NCI-H2081 treated with DMSO at 0.1 percent for 48 hours (cell line): Measurements from ENCODE around the gene COA3.
A peak's percentile ranks its signal among the peaks of the same experiment; 100 is the strongest.

Experiments used
- DNase-seq: peaks from one replicate; lab custom pipeline; 2025; lab: John Stamatoyannopoulos, UW

COA3 gene, protein sequence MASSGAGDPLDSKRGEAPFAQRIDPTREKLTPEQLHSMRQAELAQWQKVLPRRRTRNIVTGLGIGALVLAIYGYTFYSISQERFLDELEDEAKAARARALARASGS

DNA sequence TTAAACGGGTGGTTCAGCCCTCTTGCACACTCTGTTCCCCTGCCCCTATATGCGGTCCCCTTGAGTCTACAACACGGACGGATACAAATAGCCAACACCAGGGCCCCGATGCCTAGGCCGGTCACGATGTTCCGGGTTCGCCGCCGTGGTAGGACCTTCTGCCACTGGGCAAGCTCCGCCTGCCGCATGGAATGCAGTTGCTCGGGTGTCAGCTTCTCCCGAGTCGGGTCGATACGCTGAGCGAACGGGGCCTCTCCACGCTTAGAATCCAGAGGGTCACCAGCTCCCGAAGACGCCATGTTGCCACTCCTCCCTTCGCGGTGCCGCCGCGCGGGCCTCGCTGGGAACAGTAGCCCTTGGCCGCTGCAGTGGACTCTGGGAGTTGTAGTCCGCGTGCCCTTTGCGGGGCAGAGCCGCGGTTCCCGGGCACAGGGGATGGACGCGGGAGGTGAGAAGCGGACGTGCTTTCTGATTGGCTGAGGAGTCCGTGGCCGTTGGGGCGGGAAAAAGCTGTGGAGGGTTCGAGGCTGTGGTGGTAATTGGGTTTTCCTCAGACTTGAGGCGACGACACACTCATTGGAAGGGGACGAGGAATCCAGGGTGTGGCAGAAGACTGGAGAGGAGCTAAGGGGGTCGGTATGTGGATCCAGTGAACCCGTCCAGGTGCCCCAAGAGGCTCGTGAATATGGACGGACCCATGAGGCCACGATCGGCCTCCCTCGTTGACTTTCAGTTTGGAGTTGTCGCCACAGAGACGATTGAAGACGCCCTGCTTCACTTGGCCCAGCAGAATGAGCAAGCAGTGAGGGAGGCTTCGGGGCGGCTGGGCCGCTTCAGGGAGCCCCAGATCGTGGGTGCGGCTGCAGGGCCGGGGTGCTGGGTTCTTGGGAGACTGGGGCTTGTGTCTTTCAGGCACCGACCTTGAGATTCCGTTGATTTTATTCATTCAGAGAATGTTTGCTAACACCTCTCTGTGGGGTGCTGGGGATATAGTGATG is at the start of gene COA3, which contains the start of gene CNTD1:
Gene COA3, minus strand, starts transcription at position 322 of the 998 bp plus-strand sequence. Its CDS starts 23 bp downstream, at position 299.
Gene CNTD1, plus strand, starts transcription at position 479 of the 998 bp plus-strand sequence. Its CDS starts 207 bp downstream, at position 686.
- peak; percentile 34 for DNase-seq

DNA sequence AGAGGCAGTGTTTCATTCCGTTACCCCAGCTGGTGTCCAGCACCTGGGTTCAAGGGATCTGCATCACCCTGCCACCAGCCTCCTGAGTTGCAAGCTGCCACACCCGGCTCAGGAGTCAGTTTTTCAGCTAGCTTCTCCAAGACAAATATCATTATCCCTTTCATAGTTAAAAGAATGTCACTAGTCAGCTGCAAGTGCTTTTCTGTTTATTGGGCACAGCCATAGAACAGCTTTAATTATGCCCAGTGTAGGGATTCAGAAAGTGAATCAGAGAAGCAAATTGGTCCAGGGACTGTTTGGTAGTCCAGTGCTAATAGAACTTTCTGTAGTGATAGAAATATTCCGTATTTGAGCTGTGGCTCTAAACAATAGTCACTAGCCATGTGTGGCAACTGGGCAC is 49.6 kb upstream of the COA3 start:
- DNase-seq, result no peak

DNA sequence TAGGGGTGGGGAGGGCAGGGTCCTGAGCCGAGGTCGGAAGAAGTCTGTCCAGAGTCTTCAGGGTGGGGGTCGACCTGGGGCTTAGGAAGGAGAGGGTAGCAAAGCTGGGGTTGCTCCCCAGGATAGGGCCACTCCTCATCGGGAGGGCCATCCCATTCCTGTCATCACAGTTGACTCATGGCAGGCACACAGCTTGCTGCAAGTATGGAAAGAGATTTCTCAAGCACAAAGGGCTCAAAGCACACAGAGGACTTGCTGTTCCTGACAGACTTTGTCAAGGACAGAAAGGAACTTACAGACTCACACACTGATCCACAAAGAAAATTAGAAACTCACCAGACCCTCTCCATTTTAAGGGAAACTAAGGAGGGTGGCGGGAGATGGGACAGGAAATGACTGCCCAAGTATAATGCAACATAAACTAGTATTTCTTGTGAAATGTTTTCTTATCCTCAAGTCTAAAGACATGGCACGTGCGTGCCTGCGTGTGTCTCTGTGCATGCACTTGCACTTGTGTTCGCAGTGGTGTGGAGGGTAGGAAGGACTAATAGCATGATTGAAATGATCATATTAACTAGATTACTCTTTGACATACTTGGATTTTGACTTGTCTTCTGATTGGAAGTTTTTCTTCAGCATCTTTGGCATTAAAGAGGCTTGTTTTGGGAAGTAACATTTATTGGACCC is 48.2 kb upstream of the COA3 start:
- DNase-seq, result no peak

DNA sequence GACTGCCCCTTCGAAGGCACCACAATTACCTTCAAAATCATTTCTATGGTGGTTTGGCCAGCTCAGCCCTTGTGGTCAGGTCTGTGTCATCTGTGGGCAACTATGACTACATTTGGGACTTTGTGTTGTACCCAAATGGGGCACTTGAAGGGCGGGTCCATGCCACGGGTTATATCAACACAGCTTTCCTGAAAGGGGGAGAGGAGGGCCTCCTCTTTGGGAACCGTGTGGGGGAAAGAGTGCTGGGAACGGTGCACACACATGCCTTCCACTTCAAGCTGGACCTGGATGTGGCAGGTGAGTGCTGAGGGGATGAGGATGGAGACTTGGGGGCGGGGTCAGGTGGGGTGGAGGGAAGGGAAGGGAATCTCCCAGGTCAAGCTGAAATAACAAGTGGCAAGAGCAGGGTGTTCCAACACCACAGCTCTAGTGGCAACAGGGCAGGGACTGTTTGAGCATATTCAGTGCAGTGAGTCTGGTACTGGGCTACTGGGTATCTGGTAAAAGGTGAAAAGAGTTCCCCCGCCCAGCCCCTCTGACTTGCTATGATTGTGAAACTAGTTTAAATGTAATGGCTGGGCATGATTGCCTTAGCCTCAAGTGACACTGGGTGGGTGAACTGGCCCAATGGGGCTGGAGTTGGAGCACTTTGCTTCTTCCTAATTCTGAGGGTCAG is 47.6 kb upstream of the COA3 start:
- no peak for DNase-seq

DNA sequence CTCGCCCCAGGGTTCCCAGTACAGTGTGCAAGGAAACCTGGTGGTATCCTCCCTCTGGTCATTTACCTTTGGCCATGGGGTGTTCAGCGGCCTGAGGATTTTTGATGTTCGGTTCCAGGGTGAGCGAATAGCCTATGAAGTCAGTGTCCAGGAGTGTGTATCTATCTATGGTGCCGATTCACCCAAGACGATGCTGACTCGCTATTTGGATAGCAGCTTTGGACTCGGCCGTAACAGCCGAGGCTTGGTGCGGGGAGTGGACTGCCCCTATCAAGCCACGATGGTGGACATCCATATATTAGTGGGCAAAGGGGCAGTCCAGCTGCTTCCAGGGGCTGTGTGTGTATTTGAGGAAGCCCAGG is 47.0 kb upstream of the COA3 start:
- no peak for DNase-seq

DNA sequence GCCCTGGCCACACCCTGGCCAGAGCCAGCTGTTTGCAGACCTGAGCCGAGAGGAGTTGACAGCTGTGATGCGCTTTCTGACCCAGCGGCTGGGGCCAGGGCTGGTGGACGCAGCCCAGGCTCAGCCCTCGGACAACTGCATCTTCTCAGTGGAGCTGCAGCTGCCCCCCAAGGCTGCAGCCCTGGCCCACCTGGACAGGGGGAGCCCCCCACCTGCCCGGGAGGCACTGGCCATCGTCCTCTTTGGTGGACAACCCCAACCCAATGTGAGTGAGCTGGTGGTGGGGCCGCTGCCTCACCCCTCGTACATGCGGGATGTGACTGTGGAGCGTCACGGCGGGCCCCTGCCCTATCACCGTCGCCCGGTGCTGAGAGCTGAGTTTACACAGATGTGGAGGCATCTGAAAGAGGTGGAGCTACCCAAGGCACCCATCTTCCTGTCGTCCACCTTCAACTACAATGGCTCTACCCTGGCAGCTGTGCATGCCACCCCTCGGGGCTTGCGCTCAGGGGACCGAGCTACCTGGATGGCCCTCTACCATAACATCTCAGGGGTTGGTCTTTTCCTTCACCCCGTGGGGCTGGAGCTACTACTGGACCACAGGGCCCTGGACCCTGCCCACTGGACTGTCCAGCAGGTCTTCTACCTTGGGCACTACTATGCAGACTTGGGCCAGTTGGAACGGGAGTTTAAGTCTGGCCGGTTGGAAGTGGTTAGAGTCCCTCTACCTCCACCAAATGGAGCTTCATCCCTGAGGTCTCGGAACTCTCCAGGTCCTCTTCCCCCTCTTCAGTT is 46.5 kb upstream of the COA3 start:
- DNase-seq, result no peak

DNA sequence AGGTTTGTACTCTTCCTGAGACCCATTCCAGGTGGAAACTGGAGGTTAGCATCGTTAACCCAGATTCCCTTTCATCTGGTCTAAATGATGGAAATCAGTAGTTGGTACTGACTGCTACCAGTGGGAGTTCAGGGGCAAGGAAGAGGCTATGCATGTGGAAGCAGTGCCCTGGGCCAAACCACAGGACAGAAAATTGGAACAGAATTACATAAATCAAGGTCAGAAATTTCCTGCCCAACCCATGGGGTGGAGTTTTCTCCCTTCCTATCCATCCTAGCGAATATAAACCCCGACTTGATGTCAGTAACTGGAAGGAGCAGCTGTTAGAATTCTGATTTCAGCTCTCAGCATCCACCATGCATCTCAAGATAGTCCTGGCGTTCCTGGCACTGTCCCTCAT is 45.8 kb upstream of the COA3 start, which contains the start of gene AOC2:
Gene AOC2, plus strand, starts transcription at position 310 of the 400 bp plus-strand sequence. Its CDS starts 47 bp downstream, at position 357.
- no peak for DNase-seq

DNA sequence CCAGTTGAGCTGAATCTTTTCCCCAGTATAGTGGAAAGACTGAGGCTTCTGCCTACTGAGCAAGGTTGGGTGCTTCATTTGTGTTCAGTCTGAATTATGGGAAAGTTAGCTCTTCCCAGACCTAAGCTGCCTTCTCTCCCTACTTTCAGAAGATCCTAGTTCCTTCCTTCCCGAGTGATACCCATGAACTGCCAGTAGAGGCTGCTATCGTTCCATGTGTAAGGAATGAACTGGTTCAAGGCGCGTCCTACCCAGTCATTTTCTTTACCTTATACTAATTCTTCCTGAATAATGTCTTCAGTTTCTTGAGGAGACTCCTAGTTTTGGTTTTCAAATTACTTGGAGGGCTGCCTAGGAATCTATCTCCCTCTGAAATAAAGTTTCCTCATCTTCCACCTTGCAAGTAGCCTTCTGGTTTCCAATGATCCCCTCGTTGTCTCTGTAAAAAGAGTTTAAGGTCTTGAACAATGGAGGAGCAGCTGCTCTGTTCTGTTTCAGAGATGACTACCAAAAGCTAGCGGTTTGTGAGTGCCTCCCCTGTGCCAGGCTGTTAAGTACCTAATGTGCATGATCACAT is 44.9 kb upstream of the COA3 start:
- peak; percentile 33 for DNase-seq

DNA sequence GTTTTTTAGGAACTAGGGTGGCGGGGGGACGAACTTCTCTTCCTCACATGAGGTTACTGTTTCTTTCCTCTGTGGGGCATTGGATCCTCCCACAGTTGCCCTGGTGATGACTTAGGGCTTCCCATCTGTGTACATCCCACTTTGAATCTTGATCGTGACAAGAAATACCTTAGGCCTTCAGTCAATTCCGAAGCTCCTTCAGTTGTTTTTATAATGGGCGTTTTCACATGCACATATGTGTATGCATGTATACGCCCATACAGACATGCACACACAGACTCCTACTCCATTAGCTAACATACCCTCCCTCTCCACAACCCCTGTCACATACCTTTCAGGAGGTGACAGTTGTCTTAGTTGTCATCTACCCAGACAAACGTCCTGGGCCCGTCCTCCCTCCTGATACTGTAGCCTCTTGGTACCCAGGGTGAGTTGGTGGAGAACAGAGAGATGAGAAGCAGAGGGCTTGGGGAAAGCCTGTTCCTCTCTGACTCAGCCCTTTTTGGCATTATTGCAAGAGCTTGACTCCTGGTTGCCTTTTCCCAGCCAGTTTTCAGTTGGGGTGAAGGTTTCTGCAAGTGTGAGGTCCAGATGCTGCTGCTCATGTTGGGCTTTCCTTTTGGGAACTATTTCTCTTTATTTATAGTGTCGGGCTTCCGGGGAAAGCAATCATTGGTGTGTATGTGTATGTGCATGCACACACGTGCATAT is 43.6 kb upstream of the COA3 start:
- DNase-seq, result no peak

DNA sequence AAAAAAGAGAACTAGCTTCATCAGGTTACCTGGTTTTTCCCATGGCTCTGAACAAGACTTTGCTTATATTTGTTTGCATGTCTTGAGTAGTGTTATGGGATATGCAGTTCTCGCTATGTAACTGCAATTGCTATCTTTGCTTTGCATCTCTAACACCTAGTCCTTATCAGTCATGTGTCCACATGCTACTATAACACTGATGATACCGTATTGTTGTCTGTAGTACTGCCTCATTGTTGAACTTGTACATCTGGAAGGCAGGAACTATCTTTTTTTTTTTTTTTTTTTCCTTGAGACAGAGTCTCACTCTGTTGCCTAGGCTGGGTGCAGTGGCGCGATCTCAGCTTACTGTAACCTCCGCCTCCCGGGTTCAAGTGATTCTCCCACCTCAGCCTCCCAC is 37.2 kb upstream of the COA3 start:
- no peak for DNase-seq

DNA sequence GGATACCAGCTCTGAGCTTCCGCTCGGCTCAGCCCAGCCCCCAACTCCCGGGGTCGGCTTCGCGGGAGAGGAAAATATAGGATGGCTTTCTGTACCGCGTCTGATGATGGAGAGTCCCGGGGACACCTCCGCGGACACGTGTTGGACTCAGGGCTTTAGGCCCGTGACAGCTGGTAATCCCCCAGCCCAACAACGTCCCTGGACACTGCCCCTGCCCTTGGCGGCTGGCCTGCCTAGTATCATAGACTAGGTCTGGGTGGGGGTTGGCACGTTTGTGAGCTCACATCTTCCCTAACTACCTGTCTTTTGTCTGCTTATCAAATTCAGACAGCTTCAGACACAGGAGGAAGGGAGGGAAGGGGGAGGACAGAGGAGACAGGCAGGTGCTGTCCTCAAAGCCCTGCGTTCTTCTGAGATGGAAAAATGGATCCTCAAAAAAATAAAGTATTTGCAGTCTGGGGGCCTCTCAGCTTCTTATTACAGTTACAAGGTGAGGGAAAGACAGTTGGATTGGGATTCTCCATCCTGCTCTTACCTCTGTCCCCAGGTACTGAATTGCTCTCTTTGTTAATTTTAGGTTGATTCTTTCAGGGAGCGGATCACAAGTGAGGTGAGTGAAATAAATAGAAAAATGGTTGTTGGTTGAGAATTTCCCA is 35.4 kb upstream of the COA3 start:
- DNase-seq, result no peak

DNA sequence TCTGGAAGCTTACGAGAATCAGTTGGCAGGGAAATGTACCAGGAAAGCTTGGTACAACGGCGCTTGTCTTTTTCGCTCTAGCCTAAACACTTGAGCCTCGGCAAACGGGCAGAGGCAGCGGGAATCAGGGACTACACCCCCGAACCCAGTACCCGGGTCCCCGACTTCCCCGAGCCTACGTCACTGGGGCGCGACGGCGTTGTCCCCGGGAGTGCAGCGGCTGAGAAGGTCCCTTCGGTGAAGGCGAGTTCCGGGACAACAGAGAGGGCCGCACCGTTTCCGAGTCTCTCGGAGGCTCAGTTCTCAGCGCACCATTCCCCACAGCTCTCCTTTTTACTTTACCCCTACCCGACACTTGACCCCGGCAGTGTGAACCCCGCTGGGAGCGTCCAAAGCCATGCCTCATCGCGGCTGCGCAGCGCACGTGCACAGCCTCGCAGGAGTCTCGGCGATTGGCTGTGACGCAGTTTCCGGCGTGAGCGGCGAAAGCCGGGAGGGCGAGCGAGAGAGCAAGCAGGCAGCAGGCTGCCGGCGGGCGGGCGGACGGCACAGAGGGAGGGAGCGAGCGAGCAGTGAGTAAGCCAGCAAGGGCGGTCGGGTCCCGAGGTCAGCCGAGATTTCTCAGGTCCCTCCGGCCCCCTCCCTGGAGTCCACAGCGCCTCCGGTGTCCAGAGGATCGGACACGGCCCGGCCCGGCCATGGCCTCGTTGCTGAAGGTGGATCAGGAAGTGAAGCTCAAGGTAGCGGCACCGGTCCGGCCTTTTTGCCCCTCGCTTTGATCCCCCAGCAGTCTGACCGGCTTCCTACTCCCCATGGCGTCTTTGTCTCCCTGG is 34.6 kb upstream of the COA3 start, which contains the start of gene PSME3:
Gene PSME3, plus strand, starts transcription at position 464 of the 833 bp plus-strand sequence. Its CDS starts 235 bp downstream, at position 699.
- DNase-seq, result peak; percentile 84

DNA sequence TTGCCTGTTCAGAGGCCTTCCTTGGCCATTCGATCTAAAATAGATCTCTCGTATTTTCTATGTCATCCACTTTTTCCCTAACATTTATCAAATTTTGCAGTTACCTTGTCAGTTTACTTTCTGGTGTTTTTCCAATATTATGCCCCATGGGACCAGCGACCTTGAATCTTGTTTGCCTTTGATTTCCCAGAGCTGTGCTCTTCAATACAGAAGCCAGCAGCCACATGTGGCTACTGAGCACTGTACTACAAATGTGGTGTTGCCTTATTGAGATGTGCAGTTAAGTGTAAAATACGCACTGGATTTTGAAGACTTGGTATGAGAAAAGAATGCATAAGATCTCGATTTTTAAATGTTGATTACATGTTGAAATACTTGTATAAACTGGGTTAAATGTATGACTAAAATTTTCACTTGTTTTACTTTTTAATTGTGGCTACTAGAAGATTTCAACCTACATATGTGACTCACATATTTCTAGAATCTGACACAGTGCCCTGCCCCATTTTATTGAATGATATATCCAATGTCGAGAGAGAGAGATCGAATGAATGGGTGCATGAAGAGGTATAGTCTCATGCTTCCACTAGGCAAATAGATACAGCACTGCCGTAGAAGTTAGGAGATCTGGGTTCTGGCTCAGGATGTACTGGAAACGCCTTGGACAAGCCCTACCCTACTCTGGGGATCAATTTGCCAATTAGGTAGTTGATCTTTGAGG is 33.9 kb upstream of the COA3 start:
- no peak for DNase-seq

DNA sequence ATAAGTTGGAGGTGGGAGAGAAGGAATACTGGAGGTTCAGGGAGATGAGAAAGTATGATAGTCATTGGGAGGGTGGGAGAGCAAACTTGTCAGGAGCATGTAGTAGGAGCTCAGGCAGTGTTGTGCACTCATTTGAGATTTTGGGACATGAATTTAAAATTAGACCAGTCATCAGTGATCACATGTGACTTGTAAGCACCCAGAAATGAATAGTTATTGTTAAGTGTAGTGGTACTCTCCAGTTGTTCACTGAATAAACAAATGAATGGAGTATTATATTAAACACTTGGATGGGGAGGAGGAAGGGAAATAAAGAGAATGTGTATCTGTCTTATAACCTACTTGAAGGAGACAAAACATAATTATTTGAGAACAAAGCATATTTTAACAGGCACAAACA is 32.5 kb upstream of the COA3 start:
- no peak for DNase-seq

DNA sequence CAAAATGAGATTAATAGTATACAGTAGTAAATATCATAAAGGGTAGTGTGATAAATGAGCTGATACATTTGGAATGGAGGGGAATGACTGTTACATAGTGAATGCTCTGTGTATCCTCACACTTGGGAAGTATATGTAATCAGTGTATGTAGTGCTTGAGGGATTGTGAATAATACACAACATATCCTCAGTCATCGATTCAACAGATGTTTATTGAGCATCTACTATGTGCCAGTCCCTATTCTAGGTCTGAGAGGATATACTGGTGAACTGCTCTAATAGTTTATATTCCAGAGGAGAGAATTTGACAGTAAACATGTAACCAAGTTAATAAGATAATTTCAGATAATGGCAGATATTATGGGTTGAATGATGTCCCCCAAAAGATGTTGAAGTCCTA is 29.0 kb upstream of the COA3 start:
- no peak for DNase-seq

DNA sequence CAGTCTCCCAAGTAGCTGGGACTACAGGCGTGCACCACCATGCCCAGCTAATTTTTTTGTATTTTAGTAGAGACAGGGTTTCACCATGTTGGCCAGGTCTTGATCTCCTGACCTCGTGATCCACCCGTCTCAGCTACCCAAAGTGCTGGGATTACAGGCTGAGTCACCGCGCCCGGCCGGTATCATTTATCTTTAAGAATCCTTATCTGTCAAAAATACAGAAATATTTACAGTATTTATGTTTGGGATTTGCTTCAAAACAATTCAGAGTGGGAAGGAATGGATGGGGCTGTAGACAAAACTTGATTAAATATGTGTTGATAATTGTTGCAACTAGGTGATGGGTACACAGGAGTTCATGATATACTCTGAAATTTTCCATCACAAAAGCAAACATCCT is 22.7 kb upstream of the COA3 start:
- no peak for DNase-seq

DNA sequence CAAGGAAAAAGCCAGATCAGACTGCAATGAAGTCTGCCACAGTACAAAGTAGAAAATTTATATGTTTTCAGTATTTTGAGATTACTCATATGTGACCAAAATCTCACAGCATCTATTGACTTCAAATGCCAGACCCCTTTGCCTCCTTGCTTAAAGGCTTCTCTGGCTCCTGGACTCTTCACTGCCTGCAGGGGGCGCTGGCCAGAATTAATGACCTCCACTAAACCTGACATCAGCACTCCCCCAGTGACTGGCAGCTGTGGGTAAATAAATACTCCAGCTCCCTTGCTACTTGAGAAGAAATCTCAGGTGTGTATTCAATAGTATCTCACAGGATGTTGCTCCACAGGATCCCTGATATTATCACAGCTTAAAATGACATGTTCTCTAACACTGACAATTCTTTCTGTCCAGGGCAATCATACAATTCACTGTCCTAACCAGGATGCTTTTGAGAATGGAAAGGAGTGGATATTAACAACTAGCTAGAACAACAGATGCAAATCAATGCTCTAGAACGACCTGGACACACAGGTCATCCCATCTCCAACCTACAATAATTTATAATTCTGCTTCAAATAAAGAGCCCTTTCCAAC is 21.5 kb upstream of the COA3 start:
- peak; percentile 35 for DNase-seq

DNA sequence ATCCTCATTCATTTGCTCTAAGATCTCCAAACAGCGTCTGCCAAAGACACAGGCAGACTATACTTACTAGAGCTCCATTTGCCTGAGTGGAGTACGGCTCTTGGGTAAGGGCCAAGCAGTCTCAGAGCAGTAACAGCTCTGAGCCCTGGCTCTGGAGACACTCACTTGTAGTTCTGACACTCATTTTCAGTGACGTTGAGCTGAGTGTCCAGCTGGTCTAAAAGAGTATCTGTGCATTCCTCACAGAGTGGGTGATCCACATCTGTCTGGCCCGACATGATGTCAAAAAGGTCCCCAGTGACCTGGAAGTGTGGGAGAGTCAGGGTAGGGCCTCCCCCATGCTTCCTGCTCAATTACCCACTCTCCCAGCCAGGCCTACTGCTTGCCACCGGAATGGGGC is 19.9 kb upstream of the COA3 start:
- no peak for DNase-seq
